NCI-H2196 treated with DMSO at 0.1 percent for 48 hours (cell line): ENCODE measurements around the gene NFASC.

ENCODE experiments used
- DNase-seq: peaks from one replicate; lab custom pipeline; 2025; ENCODE audit not compliant: unreplicated experiment; lab: John Stamatoyannopoulos, UW

Gene NFASC

DNA sequence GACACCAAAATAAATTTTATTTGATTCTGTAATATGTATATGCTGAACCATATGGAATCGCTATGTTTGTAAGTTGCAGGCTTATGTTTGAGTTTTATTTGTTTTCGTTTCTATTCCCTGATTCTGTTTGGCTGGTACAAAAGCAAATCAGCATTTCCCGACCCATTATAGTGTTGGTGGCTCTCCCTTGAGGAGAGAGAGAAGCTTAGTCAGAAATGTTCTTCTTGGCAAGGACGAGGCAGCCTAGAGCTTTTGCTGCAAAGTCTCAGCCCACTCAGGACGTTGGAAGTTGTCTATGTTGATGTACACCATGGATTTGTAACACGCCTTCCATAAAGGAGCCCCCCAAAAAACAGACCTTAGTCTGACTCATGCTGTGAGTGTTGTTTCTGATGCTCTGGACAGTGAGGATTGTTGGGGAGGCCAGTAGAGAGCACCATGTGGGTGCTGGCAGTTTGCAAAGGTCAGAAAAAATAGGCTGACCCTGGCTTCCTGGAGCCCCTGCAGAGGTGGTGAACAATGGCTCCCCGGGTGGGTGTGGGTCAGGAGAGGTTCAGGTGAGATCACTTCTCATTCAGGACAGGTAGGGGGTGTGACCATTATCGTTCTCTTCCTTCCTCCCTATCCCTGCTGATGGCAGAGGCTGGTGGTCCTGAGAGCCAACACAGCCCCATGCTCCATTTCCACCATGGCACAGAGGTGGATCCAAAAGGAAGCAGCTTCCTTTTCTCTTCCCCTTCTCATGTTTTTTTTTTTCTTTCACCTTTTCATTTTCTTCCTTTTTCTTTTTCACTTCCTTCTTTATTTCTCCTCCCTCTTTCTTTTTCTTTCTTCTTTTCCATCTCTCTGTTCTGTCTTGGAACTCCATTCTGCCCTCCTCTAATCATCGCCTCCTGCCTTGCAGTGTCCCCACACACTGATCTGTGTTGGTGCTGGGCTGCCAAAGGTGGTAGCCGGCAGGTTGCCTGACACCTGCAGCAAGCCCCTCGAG, 88.0 kb downstream of the NFASC start:
- DNase-seq: no peak

- no peak for DNase-seq
These were observed 88.7 kb downstream of the NFASC start for GRCh38 chr1:204959374-204959773.

GRCh38 chr1:204959836-204960235, 89.2 kb downstream of the NFASC start:
- no peak for DNase-seq

DNA sequence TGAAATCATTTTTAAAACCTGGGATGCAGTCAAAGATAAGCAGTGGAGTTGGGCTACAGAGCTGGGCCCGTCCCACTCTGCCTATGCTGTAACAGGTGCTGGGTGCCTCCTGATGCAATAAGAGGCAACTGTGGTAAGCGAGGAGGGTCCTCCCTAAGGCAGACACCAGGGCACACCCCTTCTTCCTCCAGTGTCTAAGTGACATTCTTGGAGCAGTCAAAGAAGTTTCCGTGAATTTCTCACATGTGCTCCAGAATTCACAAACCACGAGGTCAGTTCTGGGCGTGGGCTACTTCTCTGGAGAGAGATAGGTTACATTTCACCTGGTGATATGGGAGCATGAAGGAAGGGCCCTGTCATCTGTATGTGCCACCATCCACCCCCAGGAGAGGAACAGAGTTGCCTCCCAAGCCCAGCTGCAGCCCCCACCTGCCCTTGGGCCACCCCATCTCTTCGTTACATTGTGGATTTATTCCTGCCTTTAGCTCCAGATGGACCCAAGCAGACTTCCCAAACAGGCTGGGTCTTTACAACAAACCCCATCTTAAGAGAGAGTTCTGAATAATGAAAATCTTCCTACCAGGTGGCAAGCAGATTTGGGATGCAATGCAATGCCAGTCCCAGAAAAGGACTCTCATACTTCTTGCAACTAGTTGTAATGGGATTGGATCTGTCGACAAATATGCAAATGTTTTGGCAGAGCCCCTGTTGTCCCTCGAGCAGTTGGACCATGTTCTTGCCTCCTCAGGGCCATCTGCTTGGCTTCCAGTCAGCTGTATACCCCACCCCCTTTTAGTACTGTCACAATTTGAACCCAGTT, 89.9 kb downstream of the NFASC start:
- DNase-seq: no peak

GRCh38 chr1:204961765-204962419, 91.2 kb downstream of the NFASC start:
- DNase-seq: no peak

- no peak for DNase-seq
These were observed 92.3 kb downstream of the NFASC start for GRCh38 chr1:204962742-204963632.

DNA sequence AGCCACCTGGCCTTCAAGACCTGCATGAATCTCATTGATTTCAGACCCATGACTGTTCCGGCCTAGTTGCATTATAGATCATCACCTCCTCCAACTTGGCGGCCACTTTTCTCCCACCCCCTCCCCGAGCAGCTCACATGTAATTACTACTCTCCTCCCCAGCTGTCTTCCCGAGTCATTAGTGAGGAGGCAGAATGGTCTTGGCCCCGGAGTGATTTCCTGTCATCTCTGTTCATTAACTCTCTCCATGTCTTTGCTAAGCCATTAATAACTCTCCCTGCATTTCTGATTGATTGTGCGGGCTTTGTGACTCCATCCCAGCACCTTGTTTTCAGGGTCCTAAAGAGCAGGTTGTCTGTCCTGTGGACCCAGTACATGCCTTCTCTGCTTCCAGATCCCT, 96.8 kb downstream of the NFASC start:
- DNase-seq: no peak

- DNase-seq: no peak
These were observed 97.5 kb downstream of the NFASC start for GRCh38 chr1:204968135-204968534.

DNA sequence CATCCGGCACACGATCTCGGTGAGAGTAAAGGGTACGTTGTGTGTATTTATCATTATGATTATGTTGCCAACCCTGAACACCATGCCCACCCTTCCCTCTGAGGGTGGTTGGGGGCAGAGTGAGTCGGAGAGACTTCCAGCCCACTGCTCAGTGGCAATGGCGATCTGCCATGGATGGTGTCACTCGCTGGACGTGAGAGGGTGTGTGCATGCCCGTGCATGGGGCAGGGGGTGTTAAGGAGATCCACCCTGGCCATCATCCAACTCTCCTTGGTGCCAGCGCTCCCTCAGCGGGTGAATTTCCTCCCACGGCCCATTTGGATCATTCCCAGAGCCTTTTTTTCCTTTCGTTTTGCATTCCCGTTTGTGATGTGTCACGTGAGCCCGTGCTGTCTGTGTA, 98.3 kb downstream of the NFASC start:
- DNase-seq: no peak

GRCh38 chr1:204970937-204971336, 100.3 kb downstream of the NFASC start:
- DNase-seq: no peak

GRCh38 chr1:204971517-204972336, 101.1 kb downstream of the NFASC start:
- DNase-seq: no peak

GRCh38 chr1:204972426-204972825, 101.8 kb downstream of the NFASC start:
- no peak for DNase-seq

DNA sequence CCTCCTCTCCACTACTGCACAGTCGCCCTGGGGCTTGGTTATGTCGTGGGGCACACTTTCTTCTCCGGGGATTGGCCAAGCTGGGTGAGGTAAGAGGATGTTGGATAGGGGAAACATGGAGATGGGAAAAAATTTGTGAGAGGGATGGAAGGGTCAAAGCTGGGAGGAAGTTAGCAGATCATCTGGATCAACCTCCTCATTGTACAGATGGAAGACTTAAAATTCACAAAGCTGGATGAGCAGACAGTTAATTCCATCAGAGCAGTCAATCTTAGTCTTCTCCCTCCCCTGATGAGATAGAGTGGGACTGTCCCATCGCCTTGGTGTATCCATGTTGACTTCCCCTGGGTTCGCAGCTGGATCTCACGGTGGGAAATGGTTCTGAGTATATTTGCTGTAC, 102.8 kb downstream of the NFASC start:
- DNase-seq: no peak

DNA sequence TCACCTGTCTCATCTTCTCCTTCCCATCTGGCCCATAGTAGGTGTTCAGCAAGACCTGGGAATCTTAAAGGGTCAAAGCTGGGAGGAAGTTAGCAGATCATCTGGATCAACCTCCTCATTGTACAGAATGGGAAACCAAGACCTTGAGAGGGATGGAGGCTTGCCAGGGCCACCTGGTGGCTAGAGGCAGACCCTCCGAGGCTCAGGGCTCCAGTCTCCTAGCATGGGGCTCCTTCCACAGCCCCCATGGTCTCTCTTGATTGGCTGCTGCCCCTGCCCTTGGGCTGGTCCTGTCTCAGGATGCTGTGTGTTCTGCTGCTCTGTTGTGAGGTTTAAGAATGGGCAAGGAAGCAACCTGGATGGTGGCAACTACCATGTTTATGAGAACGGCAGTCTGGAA, 103.7 kb downstream of the NFASC start:
- DNase-seq: no peak

DNA sequence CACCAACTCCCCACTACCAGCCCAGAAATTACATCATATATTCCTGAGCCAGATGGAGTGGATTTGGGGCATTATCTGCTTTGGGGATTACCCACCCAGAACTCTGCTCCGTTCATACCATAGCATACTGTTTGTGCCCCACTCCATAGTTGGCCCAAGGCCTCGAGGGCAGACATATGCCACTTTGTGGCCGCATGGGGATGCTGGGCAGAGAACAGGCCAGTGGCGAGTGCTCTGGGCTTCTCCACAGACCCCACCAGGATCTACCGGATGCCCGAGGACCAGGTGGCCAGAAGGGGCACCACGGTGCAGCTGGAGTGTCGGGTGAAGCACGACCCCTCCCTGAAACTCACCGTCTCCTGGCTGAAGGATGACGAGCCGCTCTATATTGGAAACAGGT, 104.4 kb downstream of the NFASC start:
- no peak for DNase-seq

- peak; percentile 26 for DNase-seq
These were observed 105.0 kb downstream of the NFASC start for GRCh38 chr1:204975568-204976235.

- DNase-seq: no peak
These were observed 106.0 kb downstream of the NFASC start for GRCh38 chr1:204976646-204977045.

DNA sequence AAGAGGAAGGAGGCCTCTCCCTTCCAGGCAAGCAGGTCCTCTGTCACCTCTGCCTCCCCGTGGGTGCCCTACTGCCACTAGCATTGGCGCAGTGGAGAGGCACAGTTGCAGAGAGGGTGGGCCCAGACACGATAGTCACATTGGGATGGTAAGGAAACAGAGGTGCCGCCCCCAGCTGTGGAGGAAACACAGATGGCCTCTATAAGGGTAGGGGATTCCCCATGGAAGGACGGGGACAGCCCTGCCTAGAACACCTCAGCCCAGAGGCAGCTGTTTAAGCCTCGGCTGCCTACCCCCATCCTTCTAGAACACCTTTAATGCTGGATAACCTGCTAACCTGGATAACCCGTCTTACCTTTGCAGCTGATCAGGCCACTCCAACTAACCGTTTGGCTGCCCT, 106.7 kb downstream of the NFASC start:
- DNase-seq: no peak

DNA sequence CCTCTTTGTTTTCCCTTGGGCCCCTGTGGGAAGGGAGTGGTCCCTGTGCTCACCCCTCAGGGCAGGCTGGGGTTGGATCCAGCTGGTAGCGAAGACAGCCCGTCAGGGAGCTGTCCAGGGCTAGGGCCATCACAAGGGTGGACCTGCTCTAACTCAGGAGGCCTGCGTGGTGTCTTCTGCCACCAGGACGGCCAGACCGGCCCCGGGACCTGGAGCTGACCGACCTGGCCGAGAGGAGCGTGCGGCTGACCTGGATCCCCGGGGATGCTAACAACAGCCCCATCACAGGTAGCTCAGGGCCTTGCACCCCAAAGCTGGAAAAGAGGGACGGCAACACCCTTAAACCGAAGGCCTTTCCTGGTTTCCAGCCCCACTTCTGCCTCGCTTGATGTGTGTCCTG, 108.1 kb downstream of the NFASC start:
- DNase-seq: no peak
